Panc1 (cell line): ENCODE results near the gene TXN.

Experiments
- CTCF ChIP-seq: fragments of 450-650 bp; IDR thresholded peaks from 2 replicates; pipeline ENCODE4 v1.5.1; 2017; ENCODE audit warnings: mild to moderate bottlenecking
- POLR2AphosphoS5 ChIP-seq: IDR thresholded peaks from 2 replicates; pipeline ENCODE4 v1.6.1; 2012; ENCODE audit warnings: mild to moderate bottlenecking, low read depth, low read length, moderate library complexity

- TF ChIP-seq CTCF (no peak), POLR2AphosphoS5 (no peak)
These were observed 10.1 kb downstream of the TXN start for GRCh38 chr9:110246214-110246613.
